ENCODE data around the gene MYOT. TPM values are rescaled to one million over a fixed set of nuclear protein-coding genes. Genes with fewer than 3 reads are reported as not detected.
"Not testable (repeated sequence)": the region's sequence is repeated elsewhere in the genome, so short reads cannot be mapped to it uniquely, and the experiment has no call there.

The MYOT gene
- total RNA-seq, 4 donors from 2014 or later, result 0.92 to 4.8 TPM; not detected in 2

GRCh38 chr5:137858954-137859353 is 8.7 kb upstream of the MYOT start:
- intact Hi-C loops (cut with DNase I), result no loop called here
- peaks cover 0 to 14% (median 0%) of the 10 kb centered on the region in 3 donors for H3K4me1 ChIP-seq
- DNase-seq, result no peak
- no peaks in the 10 kb centered on the region for H3K27me3 ChIP-seq
- 86 to 88% methylated on average over 5 of the region's 5 CpGs for WGBS, 2 donors
- TF ChIP-seq POLR2A (IDR thresholded peaks at IDR 0.05) (no peak), CTCF (IDR thresholded peaks at IDR 0.05) (no peak)
- H3K27ac ChIP-seq, result peak overlapping the region in 1 of 4 donors; percentile 11
- H3K4me3 ChIP-seq, result no peak overlapping the region
- H3K36me3 ChIP-seq, result no peaks in the 10 kb centered on the region
- H3K9me3 ChIP-seq, result no peaks in the 10 kb centered on the region

GRCh38 chr5:137862251-137862650 is 5.4 kb upstream of the MYOT start:
- TF ChIP-seq POLR2A (IDR thresholded peaks at IDR 0.05), result no peak
- no peak for TF ChIP-seq CTCF (IDR thresholded peaks at IDR 0.05)

GRCh38 chr5:137863653-137864052 is 4.0 kb upstream of the MYOT start:
- H3K4me3 ChIP-seq; H3K4me1 ChIP-seq; intact Hi-C loops (cut with DNase I); H3K9me3 ChIP-seq; H3K27ac ChIP-seq; DNase-seq; H3K27me3 ChIP-seq; H3K36me3 ChIP-seq: not testable (repeated sequence)
- 84% methylated on average over 4 of the region's 6 CpGs; no CpG with 5 or more reads in 1 of the 2 donors for WGBS, 2 donors

More at GRCh38 chr5:137862251-137862650, 5.4 kb upstream of the MYOT start:
- Histone ChIP-seq H3K27me3 (no peaks in the 10 kb centered on the region), H3K36me3 (no peaks in the 10 kb centered on the region), H3K4me1 (peaks cover 0 to 14% (median 0%) of the 10 kb centered on the region in 3 donors), H3K9me3 (no peaks in the 10 kb centered on the region), H3K4me3 (no peak overlapping the region), H3K27ac (no peak overlapping the region)
- intact Hi-C loops (cut with DNase I), result no loop called here
- no peak for DNase-seq
- WGBS, 2 donors, result 56 to 66% methylated on average over 3 of the region's 3 CpGs

- H3K4me1 ChIP-seq, result no peaks in the 10 kb centered on the region
- 88 to 90% methylated on average over 4 of the region's 4 CpGs for WGBS, 2 donors
- intact Hi-C loops (cut with DNase I), result no loop called here
- no peaks in the 10 kb centered on the region for H3K27me3 ChIP-seq
- H3K4me3 ChIP-seq, result no peak overlapping the region
- DNase-seq, result no peak
- H3K27ac ChIP-seq, result no peak overlapping the region
- H3K36me3 ChIP-seq, result no peaks in the 10 kb centered on the region
- TF ChIP-seq CTCF (IDR thresholded peaks at IDR 0.05), result no peak
- TF ChIP-seq POLR2A (IDR thresholded peaks at IDR 0.05), result no peak
- no peaks in the 10 kb centered on the region for H3K9me3 ChIP-seq
Observed at GRCh38 chr5:137866541-137867388, 895 bp upstream of the MYOT start.

GRCh38 chr5:137870647-137871339 is 3.1 kb downstream of the MYOT start:
- no peak overlapping the region for H3K27ac ChIP-seq
- DNase-seq, result no peak
- no peaks in the 10 kb centered on the region for H3K9me3 ChIP-seq
- TF ChIP-seq POLR2A (IDR thresholded peaks at IDR 0.05) (no peak), CTCF (IDR thresholded peaks at IDR 0.05) (no peak)
- no peaks in the 10 kb centered on the region for H3K4me1 ChIP-seq
- intact Hi-C loops (cut with DNase I), result no loop called here
- no peak overlapping the region for H3K4me3 ChIP-seq
- H3K27me3 ChIP-seq, result no peaks in the 10 kb centered on the region
- 93 to 97% methylated on average over 7 of the region's 7 CpGs for WGBS, 2 donors
- no peaks in the 10 kb centered on the region for H3K36me3 ChIP-seq

Data from esophagus squamous epithelium (tissue), 5 donors.